Inflammatory macrophage treated with lipopolysaccharide for 4 hours (primary cell): ENCODE results near the gene MAPRE3.
A peak's percentile ranks its signal among the peaks of the same experiment; 100 is the strongest.

Experiments
- DNase-seq: peaks from one replicate; pipeline ENCODE4 v3.0.0-alpha.2; 2020

MAPRE3 gene

DNA sequence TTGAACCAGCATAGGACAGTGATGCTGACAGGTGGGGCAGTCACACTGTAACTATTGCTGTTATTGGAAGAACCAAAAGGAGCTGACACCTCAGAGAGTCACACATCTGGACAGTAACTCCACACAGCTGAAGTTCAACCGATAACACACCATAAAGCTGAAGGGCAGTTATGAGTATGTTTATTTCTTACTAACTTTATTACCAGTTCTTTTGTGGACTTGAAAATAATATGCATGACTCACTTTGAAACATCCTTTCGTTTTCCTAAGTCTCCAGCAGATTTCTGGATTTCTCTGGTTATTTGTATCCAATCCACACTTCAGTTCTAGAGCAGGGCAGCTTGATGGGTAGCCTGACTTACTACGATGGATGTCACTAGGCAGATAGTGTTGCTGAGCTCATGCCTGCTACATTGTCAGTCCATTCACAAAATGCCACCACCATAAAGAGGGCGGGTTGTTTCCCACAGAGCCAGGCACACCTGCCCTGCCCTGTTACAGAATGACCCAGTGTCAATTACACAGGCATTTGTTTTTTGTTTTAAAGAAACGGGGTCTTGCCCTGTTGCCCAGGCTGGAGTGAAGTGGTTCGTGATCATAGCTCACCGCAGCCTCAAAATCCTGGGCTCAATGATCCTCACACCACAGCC lies 72.7 kb downstream of the MAPRE3 start:
- no peak for DNase-seq

DNA sequence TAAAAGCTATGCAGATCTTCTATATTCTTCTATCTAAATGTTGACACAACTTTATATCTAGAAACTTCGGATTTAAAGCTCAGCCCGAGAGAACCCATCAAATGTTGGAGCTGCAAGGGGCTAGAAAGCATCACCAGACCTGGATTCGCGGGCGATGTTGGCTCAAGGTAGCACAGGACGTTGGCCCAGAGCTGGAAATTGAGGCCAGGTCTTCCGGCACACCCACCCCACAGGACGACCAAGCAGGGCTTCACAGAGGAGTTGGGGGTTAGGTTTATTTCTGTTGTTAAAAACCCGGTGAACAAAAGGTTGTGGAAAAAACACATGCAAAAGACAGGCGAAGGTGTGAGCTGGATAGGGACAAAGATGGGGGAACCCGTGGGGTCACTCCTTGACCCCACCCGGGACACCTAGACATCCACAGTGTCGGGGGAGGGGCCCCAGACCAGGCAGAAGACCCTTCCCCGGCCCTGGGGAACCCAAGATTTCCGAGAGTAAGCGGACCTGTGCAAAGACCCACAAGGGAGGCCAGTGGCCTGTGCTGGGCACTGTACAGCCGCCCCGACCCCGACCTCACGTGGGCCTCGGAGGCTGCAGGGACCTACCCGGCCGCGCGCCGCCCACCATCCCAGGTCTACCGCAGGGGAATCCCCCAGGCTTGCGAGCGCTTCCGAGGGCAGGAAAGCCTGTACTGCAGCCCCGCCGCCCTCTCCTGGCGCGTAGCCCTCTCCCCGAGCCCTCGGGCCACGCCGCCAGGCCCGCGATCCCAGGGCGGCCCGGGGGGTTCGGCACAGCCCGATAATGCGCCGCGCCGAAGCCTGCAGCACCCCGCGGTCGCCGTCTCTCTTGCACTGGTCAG lies 79.2 kb downstream of the MAPRE3 start:
- peak; percentile 45 for DNase-seq

DNA sequence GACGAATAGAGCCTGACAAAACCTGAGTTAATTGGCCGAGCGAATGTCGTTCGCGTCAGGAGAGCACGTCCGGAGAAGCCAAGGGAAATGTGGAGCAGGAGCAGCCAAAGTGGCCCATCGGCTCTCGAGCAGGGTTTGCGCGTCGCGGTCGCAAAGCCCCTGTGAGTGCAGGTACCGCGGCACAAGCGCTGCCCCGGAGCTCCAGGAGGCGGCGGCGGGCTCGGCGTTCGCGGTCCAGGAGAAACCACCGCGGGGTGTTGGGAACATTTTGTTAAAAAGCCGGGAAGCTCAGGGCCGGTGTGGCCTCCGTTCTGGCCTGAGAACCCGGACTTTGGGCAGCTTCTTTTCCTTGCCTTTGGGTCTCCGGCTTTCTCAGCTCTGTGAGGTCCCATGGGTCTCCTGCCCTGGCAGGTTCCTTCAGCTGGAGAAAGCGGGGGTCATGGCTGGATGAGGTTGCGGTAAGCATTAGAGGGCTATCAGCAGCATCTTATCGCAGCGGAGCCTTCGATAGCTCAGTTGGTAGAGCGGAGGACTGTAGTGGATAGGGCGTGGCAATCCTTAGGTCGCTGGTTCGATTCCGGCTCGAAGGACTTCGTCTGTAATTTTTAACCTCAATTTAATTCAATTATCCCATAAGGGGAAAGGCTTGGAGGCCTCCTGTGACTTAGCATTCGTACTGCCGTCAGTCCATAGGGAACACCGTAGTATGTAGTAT lies 80.0 kb downstream of the MAPRE3 start:
- DNase-seq, result peak; percentile 94

DNA sequence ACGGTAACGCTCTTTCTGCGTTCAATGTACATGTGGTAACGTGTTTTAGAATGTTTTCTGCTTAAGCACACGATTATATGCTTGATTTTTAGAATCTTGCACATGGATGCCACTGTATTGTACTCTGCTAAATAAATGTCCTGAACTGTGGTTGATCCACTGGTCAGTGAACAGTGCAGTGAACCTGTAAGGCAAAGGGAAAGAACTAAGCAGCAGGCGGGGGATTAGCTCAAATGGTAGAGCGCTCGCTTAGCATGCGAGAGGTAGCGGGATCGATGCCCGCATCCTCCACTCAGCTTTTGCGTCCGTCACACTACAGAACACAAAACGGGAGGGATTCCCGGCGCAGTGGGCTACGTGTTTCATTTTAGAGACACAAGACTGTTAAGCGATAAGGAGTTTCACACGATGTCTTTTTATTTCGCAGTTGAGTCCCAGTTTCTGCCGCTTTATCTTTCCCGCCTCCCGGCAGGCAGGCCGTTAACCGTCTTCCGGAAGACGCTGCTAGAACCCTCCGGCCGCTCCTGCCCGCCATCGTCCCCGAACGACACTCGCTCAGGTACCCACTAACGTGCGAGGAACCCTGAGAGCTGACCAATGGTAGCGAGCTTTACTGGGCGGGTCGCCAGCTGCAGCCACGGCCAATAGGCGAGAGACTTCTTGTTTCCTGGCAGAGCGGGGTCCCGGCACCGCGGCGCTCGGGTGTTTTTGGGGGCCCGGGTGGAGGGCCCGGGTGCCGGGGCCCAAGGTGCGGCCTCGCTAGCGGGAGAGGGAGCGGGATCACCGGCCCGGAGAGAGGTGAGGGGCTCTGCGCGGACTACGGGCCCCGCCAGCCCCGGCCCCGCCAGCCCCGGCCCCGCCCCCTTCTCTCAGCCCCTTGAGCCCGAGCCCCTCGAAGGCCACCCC lies 80.8 kb downstream of the MAPRE3 start, which contains the start of gene AGBL5:
Gene AGBL5 (plus strand): TSS at position 673 of the 906 bp plus-strand sequence. CDS start 1,291 bp downstream, outside the sequence.
- peak; percentile 92 for DNase-seq

DNA sequence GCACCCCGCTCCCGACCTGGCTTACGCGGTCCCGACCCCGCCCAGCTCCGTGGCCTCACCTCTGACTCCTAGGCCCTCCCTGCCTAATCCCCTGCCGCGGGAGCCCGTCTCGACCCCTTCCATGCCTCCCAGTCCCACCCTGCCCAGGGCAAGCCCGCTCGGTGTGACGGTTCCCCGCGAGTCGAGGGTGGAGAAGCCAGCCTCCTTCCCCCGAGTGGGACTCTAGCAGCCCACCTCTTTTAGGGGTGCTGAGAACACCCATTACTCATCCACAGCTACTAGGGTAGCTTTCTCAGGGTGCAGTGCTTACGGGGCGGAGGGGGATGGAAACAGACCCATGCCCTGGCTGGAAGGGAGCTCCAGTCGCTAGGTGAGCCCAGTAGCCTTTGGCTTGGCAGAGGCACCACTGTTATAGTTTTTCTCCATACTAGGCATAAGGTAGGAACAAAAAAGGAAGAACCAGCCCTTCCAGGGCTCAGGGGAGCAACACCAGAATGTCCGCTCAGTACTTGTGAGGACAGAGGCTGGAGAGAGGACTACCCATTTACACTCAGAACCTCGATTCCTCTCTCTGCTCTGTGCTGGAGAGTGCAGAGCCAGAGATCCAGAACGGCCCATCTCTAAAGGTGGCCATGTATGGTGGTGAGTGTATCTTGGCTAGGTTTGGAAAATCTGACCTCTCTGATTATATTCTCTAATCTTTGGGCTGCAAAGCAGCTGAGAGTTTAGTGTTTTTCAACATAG lies 81.6 kb downstream of the MAPRE3 start:
- no peak for DNase-seq

DNA sequence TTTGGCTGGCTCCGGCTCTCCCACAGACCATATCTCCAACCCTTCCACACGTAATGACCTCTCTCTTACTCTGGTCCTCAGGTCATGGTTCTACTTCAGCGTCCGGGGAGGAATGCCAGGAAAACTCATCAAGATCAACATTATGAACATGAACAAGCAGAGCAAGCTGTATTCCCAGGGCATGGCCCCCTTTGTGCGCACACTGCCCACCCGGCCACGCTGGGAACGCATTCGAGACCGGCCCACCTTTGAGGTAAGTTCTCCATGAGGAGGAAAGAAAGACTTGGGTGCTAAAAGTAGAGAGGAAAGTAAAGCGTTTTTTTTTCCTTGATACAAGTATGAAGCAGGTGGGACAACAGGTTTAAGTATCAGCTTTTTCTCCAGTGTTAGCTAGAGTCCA lies 82.9 kb downstream of the MAPRE3 start:
- DNase-seq, result no peak

DNA sequence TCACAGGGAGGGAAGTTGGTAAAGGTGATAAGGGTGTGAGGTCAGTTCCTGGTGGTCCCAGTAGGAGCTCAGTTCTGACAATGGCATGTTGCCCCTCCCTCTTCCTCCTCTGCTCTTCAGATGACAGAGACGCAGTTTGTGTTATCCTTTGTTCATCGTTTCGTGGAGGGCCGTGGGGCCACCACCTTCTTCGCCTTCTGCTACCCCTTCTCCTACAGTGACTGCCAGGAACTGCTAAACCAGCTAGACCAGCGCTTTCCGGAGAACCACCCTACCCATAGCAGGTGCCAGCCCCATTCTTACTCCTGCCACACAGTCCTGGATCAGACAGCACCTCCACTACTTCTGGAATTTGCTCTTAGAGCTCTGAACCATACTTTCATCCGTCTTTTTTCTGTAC lies 83.3 kb downstream of the MAPRE3 start:
- no peak for DNase-seq

DNA sequence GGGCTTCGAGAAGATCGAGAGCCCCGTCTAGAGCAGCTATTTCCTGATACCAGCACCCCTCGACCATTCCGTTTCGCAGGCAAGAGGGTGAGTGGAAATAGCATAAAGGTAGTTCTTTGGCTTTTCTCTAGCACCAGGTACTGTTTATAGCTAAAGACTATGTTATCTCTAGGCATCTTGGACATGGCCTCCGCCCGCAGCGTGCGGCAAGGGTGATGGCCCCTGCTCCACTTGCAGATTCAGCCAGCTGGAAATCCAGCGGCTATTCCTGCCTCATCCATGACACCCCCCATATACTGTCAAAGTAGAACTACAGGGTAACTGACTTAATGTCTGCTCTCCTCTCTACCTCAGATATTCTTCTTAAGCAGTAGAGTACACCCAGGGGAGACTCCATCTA lies 84.3 kb downstream of the MAPRE3 start:
- no peak for DNase-seq

DNA sequence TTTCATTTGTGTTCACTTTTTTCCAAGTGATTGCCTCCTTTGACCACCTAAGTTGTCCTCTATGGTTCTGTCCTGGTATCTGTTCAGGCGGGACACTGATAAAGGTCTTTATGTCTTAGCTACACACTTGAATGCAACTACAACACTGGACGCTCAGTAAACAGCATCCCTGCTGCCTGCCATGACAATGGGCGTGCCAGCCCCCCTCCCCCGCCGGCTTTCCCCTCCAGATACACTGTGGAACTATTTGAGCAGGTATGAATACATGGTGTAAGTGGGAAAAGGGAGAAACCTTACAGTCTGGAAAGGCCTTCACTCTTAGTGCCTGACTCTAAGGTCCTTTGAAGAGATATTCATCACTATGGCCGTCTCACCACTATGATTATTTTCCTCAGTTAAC lies 86.7 kb downstream of the MAPRE3 start:
- no peak for DNase-seq

DNA sequence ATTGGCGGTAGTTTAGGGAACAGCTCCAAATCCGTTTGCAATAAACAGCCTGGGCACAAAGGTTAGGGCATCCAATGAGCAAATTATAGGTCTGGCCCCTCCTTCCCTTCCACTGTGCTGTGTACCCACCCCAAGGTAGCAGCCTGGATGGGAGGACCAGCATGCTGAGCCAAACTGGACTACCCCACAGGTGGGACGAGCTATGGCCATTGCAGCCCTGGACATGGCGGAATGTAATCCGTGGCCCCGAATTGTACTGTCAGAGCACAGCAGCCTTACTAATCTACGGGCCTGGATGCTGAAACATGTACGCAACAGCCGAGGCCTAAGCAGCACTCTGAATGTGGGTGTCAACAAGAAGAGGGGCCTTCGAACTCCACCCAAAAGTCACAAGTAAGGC lies 87.8 kb downstream of the MAPRE3 start:
- DNase-seq, result no peak

DNA sequence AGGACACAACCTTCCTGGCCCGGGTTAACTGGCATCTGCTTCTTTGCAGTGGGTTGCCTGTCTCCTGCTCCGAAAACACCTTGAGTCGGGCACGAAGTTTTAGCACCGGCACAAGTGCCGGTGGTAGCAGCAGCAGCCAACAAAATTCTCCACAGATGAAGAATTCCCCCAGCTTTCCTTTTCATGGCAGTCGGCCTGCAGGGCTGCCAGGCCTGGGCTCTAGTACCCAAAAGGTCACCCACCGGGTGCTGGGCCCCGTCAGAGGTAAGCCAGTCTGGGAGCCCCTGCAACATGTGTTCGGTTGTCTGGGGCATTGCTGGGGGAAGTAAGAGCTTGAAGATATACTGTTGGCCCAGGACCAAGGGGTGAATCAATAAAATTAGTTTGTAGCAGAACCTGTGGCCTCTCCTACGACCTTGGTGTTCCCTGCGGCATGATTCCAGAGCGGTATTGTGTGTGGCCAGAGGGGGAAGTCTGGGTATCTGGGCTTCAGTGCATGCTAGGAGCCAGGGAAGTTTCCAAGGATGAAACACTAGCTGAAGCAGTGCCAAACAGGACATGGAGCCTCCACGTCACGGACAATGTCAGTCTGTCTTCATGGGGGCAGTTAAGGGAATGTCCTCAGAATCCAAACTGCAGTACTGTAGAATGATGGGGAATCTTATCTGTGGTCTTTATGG lies 88.8 kb downstream of the MAPRE3 start:
- DNase-seq, result no peak

DNA sequence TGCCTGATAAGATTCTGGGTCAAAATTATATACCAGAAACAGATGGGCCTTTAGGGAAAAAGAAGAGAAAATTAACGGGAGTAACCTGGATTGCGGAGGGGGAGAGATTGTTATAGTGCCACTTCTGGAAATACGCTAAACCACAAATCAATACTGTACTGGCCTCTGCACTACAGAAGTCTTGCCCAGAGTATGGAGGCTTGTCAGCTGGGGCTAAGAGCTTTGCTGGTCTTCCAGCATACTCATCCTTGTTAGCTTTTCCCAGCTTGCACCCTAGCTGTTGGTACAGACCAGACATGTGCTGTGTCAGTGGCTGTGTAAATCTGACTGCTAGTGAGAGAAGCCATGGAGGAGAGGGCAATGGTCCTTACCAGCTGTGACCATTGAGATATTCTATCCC lies 89.9 kb downstream of the MAPRE3 start:
- no peak for DNase-seq

DNA sequence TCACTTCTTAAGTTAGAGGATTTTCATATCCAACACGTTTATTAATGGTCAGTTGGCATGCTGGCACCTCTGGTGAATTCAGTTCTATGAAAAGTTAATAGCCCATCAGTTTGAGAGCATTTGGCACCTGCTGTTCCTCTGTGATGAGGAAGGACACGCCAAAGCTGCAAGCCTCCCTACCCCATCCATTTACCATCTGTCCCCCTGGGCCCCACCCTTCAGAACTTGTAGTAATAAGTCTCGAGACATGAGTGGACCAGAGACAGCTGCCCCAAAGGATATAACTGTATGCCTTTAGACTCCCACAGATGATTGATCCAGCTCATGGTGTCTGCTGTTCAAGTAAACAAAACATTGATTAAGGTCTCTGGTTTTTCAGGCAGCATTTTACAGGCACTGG lies 94.7 kb downstream of the MAPRE3 start:
- DNase-seq, result no peak

DNA sequence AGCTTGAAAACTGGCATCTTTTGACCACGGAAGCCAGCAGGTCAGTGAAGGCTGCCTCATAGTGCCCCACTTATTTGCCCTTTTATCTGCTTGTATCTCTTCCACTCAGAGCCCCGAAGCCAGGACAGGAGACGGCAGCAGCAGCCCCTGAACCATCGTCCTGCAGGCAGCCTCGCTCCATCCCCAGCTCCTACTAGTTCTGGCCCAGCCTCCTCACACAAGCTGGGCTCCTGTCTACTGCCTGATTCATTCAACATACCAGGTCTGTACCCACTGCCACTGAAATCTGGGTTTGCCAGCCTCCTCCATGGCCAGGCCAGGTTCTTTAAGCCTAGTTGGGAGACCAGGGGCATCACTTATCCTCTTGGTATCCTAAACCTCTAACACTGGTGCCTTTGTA lies 96.9 kb downstream of the MAPRE3 start:
- no peak for DNase-seq

DNA sequence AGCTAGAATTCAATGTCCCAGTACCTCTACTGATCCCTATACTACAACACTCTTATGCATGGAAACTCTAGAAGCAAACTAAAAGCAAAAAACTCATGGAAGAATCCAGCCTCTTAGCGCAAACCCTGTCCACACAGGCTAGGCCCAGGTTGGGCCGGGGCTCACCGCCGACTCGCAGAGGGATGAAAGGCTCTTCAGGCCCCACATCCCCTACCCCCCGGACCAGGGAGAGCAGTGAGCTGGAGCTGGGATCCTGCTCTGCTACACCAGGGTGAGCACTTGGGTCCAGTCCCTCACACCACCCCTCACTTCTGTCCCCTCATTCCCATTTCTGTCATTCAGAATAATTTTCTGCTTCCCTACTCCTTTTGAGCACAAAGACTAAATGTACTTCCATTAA lies 99.0 kb downstream of the MAPRE3 start:
- no peak for DNase-seq

DNA sequence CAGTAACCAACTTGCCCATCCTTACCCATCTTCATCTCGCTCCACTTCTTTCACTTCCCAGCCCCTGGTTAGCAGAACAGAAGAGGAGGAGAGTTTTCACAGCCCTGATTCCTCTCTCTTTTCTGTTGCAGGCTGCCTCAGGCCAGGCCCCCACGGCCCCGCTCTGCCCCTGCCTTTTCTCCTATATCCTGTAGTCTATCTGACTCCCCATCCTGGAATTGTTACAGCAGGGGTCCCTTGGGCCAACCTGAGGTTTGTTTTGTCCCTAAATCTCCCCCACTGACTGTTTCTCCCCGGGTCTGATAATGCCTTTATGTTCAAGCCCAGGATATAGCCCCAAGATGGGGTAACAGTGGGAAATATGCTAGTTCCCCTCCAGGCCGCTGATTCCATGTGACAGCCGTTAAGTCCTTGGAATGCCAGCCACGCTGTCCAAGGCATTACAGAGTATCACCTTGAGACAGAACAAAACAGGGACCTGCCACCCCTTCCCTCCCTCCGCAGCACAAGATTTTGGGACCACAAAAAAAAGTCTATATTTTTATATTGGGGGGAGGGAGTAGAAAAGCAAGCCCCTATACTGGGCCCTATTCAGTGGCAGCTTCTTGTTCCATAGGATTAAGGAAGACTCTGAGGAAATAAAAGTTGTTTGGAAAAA lies 99.7 kb downstream of the MAPRE3 start:
- DNase-seq, result no peak

DNA sequence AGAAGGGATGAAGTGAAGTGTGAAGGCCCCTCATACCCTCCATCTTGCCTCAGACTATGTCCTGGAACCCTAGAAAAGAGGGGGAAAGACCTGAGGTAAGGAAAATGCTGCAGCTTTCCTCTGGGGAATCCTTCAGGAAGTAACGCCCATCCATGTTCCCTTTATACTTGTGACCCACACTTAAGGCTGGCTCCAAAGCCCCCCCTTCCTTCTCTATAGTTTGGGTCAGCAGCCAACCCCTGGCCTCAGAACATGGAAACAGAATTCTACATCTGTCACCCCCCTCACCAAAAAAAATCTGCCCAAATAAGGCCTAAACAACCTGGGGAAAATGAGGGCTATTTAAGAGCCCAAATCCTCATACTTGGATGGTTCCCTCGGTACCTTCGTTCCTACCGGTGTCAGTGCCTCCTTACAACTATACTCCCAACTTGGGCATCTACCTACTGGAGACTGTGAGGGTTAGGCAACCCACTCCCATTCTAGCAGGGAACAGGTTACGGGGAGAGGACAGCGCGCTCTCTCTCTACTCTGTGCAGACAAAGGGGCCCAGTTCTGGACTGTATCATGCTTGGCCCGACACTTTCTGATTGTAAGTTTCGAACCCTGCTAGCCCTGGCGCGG lies 100.3 kb downstream of the MAPRE3 start:
- DNase-seq, result no peak

DNA sequence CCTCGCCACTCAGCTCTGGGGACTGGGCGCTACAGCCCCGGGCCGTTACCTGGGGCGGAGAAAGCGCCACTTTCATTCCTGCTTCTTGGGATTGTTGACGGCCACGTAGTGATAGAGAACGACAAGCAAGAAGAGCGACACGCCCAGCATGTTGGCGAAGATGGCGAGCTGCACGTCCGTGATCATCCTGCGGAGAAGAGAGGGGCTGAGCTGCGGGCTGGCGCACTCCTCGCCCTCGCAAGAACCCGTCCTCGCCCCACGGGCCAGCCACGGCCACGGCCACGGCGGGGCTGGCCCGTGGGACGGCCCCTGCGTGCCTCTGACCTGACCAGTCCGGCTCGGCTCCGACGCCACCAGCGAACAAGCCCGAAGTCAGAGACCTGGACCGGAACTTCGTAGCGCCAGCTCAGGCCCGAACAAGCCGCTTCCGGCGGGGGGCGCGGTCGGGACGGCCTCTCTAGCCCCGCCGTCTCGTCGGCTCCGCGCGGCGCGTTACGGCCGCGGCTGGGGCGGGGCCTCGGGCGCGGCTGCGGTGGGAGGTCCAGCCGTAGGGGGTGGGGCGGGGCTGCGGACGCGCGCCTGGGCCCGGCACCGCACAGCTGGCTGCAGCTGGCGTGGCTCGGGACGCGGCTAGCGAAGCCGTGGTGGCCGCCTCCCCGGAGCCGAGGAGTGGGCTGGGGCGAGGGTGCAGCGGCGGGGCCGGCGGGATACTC lies 101.0 kb downstream of the MAPRE3 start, which contains the start of gene OST4:
Gene OST4 (minus strand): TSS at position 378 of the 713 bp plus-strand sequence.
- DNase-seq, result peak; percentile 95
